IMR-90 (cell line): ENCODE data around the gene KCNQ1. TPM values are rescaled to one million over a fixed set of nuclear protein-coding genes. Genes with fewer than 3 reads are reported as not detected.

ENCODE experiments used
- ATAC-seq: fragments of 200-7000 bp; cut with Tn5 transposase; 2 replicates; pipeline ENCODE4 v1.9.1; 2020; ENCODE audit warnings: low read depth, mild to moderate bottlenecking, moderate library complexity
- BruUV-seq: library from RNA; stranded (reverse); fragments of 400-500 nt; replicated peaks from 2 replicates; lab custom pipeline; 2021; lab: Mats Ljungman, UMichigan
- CTCF ChIA-PET: fragments of 300-600 bp; formaldehyde crosslinking; extraction: SDS; loops from one replicate; lab custom pipeline; 2021; ENCODE audit warnings: antibody characterized with exemption; lab: Yijun Ruan, JAX
- POLR2A ChIA-PET: fragments of 300-600 bp; sonication (Branson Sonifier 250); formaldehyde crosslinking; loops from one replicate; lab custom pipeline; 2022; ENCODE audit warnings: antibody characterized with exemption; ENCODE audit not compliant: unreplicated experiment; lab: Charles Lee
- DNase-seq: peaks from one replicate; pipeline ENCODE4 v3.0.0; 2013
- H2AFZ ChIP-seq: replicated peaks from 2 replicates; pipeline ENCODE3; 2013; ENCODE audit warnings: low read length, mild to moderate bottlenecking; ENCODE audit not compliant: poor library complexity
- H2AK5ac ChIP-seq: 2 replicates; pipeline ENCODE4 v1.6.1; 2013; ENCODE audit warnings: low read depth, low read length, inconsistent platforms
- H2AK9ac ChIP-seq: replicated peaks from 2 replicates; pipeline ENCODE3; 2013; ENCODE audit warnings: mild to moderate bottlenecking, low read depth, low read length, moderate library complexity; ENCODE audit not compliant: poor library complexity
- H2BK120ac ChIP-seq: 2 replicates; pipeline ENCODE4 v1.6.1; 2013; ENCODE audit warnings: low read depth, low read length, inconsistent platforms
- H2BK15ac ChIP-seq: 3 replicates; pipeline ENCODE4 v1.6.1; 2013; ENCODE audit warnings: low read depth, low read length, inconsistent platforms
- H2BK20ac ChIP-seq: 2 replicates; pipeline ENCODE4 v1.6.1; 2013; ENCODE audit warnings: low read depth, mild to moderate bottlenecking, inconsistent platforms, low read length, moderate library complexity
- H2BK5ac ChIP-seq: 2 replicates; pipeline ENCODE4 v1.6.1; 2013; ENCODE audit warnings: mild to moderate bottlenecking, low read depth, low read length, inconsistent platforms; ENCODE audit not compliant: poor library complexity, severe bottlenecking
- H3K14ac ChIP-seq: replicated peaks from 2 replicates; pipeline ENCODE4 v1.6.1; 2013; ENCODE audit warnings: low read depth, low read length, inconsistent platforms
- H3K18ac ChIP-seq: 2 replicates; pipeline ENCODE4 v1.6.1; 2013; ENCODE audit warnings: low read depth, low read length, control low read depth
- H3K23ac ChIP-seq: 2 replicates; pipeline ENCODE4 v1.6.1; 2013; ENCODE audit warnings: low read depth, low read length, inconsistent platforms
- H3K27ac ChIP-seq: 2 replicates; pipeline ENCODE4 v1.5.1; 2013; ENCODE audit warnings: mild to moderate bottlenecking, control low read depth, low read length; ENCODE audit not compliant: insufficient read depth
- H3K27me3 ChIP-seq: 2 replicates; pipeline ENCODE4 v1.6.1; 2013; ENCODE audit warnings: low read length; ENCODE audit not compliant: control insufficient read depth, insufficient read depth
- H3K36me3 ChIP-seq: 2 replicates; pipeline ENCODE4 v1.6.1; 2013; ENCODE audit warnings: low read length, mixed read lengths; ENCODE audit not compliant: control insufficient read depth, insufficient read depth
- H3K4ac ChIP-seq: 2 replicates; pipeline ENCODE4 v1.6.1; 2013; ENCODE audit warnings: low read depth, low read length, inconsistent platforms
- H3K4me1 ChIP-seq: 2 replicates; pipeline ENCODE4 v1.6.1; 2013; ENCODE audit warnings: low read length, mixed read lengths; ENCODE audit not compliant: control insufficient read depth, insufficient read depth
- H3K4me2 ChIP-seq: 2 replicates; pipeline ENCODE4 v1.6.1; 2013; ENCODE audit warnings: low read depth, mild to moderate bottlenecking, control low read depth, low read length, moderate library complexity
- H3K4me3 ChIP-seq: 2 replicates; pipeline ENCODE4 v1.5.1; 2013; ENCODE audit warnings: low read depth, mild to moderate bottlenecking, control low read depth, low read length, moderate library complexity; ENCODE audit not compliant: insufficient read depth
- H3K56ac ChIP-seq: 2 replicates; pipeline ENCODE4 v1.6.1; 2013; ENCODE audit warnings: low read length, inconsistent platforms; ENCODE audit not compliant: insufficient read depth; ENCODE audit errors: extremely low read depth
- H3K79me1 ChIP-seq, 2 experiments: 2 replicates each; pipeline ENCODE4 v1.6.1; 2013; ENCODE audit warnings: low read length in 2 of 2, inconsistent platforms in 1 of 2, low read depth in 1 of 2
- H3K9ac ChIP-seq: 2 replicates; pipeline ENCODE4 v1.6.1; 2013; ENCODE audit warnings: low read depth, low read length, control low read depth
- H3K9me1 ChIP-seq: 2 replicates; pipeline ENCODE4 v1.6.1; 2013; ENCODE audit warnings: low read length, inconsistent platforms; ENCODE audit not compliant: insufficient read depth
- H3K9me3 ChIP-seq: 2 replicates; pipeline ENCODE4 v1.6.1; 2013; ENCODE audit warnings: low read length; ENCODE audit not compliant: control insufficient read depth, insufficient read depth
- H4K20me1 ChIP-seq: 2 replicates; pipeline ENCODE4 v1.6.1; 2013; ENCODE audit warnings: low read length, inconsistent platforms; ENCODE audit not compliant: insufficient read depth
- H4K5ac ChIP-seq: 2 replicates; pipeline ENCODE4 v1.6.1; 2013; ENCODE audit warnings: mild to moderate bottlenecking, low read depth, low read length, control low read depth
- H4K8ac ChIP-seq, 2 experiments: 2 replicates each; pipeline ENCODE4 v1.6.1; 2013; ENCODE audit warnings: low read depth in 2 of 2, low read length in 2 of 2, control low read depth in 1 of 2, inconsistent platforms in 1 of 2
- H4K91ac ChIP-seq: 2 replicates; pipeline ENCODE4 v1.6.1; 2013; ENCODE audit warnings: low read depth, low read length, inconsistent platforms; ENCODE audit not compliant: insufficient read depth
- BHLHE40 ChIP-seq: fragments of 150-350 bp; IDR thresholded peaks from 2 replicates; pipeline ENCODE4 v1.6.1; 2016; ENCODE audit warnings: mild to moderate bottlenecking, low read depth, low read length
- CEBPB ChIP-seq: IDR thresholded peaks from 2 replicates; pipeline ENCODE4 v1.6.1; 2012; ENCODE audit warnings: low read depth, low read length, improper control_type of control experiment
- CHD1 ChIP-seq: IDR thresholded peaks from 2 replicates; pipeline ENCODE4 v1.6.1; 2012; ENCODE audit warnings: low read depth, low read length, improper control_type of control experiment
- CTCF ChIP-seq: conservative IDR thresholded peaks from 2 replicates; pipeline ENCODE4 v1.5.1; 2012; ENCODE audit warnings: mild to moderate bottlenecking, low read depth, low read length, improper control_type of control experiment
- ELK1 ChIP-seq: fragments of 150-350 bp; IDR thresholded peaks from 2 replicates; pipeline ENCODE4 v1.6.1; 2016; ENCODE audit warnings: low read depth, mild to moderate bottlenecking, low read length, moderate library complexity, borderline replicate concordance
- MAFK ChIP-seq: IDR thresholded peaks from 2 replicates; pipeline ENCODE4 v1.6.1; 2012; ENCODE audit warnings: low read depth, low read length, improper control_type of control experiment
- MAZ ChIP-seq: IDR thresholded peaks from 2 replicates; pipeline ENCODE4 v1.6.1; 2012; ENCODE audit warnings: low read depth, mild to moderate bottlenecking, low read length, improper control_type of control experiment, moderate library complexity, borderline replicate concordance
- RAD21 ChIP-seq: IDR thresholded peaks from 2 replicates; pipeline ENCODE4 v1.6.1; 2012; ENCODE audit warnings: low read length, improper control_type of control experiment
- SMC3 ChIP-seq: fragments of 150-350 bp; IDR thresholded peaks from 2 replicates; pipeline ENCODE4 v1.6.1; 2016; ENCODE audit warnings: low read depth, mild to moderate bottlenecking, antibody characterized with exemption, low read length, moderate library complexity
- USF2 ChIP-seq: fragments of 150-350 bp; IDR thresholded peaks from 2 replicates; pipeline ENCODE4 v1.6.1; 2017; ENCODE audit warnings: mild to moderate bottlenecking, antibody characterized with exemption, low read length, low read depth
- WGBS, 2 experiments: methylation state at CpG; one replicate each; pipeline versions ENCODE4 v1.1.5 to v1.1.7; 2013; ENCODE audit warnings: missing lambda C conversion rate in 2 of 2; ENCODE audit not compliant: insufficient read length in 1 of 2; ENCODE audit errors: extremely low coverage in 2 of 2; 5-methylcytosine and 5-hydroxymethylcytosine counted together
- dilution Hi-C: fragments of 300-500 bp; cut with HindIII; formaldehyde crosslinking; loops from one replicate; pipeline ENCODE4 v1.14.3; 2018; ENCODE audit warnings: low sequenced_read_pairs; ENCODE audit not compliant: unreplicated experiment
- in situ Hi-C: fragments of 300-500 bp; cut with MboI; formaldehyde crosslinking; loops from 3 replicates; pipeline ENCODE4 v1.14.3; 2019; ENCODE audit warnings: low sequenced_read_pairs, inconsistent platforms, mixed read lengths
- intact Hi-C: fragments of 100-400 bp; cut with micrococcal nuclease; formaldehyde crosslinking; loops from 2 replicates; pipeline ENCODE4 v1.10.0; 2022
- polyA plus RNA-seq, 3 experiments: library from polyadenylated mRNA; depleted of rRNA; stranded (reverse); fragments of >200 nt; gene quantifications; 2 replicates each; pipeline ENCODE4 v1.2.3, GENCODE V29; 2012; ENCODE audit warnings: low replicate concordance in 1 of 3
- total RNA-seq: library from RNA; depleted of rRNA; stranded (reverse); fragments of >200 nt; gene quantifications from 2 replicates; pipeline ENCODE4 v1.2.3, GENCODE V29; 2012

KCNQ1 gene
- total and polyA plus RNA-seq, 2 of the 4 experiments (the other 2 are of a cell fraction): 0.07 TPM; not detected in 1

GRCh38 chr11:2889362-2890273, 444.8 kb downstream of the KCNQ1 start:
- Histone ChIP-seq H2AFZ (peak overlapping the region; percentile 13), H3K9me3 (no peaks in the 10 kb centered on the region), H3K27me3 (no peaks in the 10 kb centered on the region), H2BK20ac (no peak overlapping the region), H3K4ac (peak overlapping the region; percentile 51; the same call in 1 of the 2 replicates), H3K9ac (no peak overlapping the region), H4K20me1 (peaks cover 6% of the 10 kb centered on the region), H3K4me1 (peaks cover 31% of the 10 kb centered on the region), H4K5ac (no peak overlapping the region), H3K56ac (no peak overlapping the region), H2AK9ac (peak overlapping the region; percentile 93), H3K9me1 (0 out of 2 replicates have a peak, but pooled peaks cover 3% of the 10 kb centered on the region), H3K18ac (no peak overlapping the region), H3K36me3 (no peaks in the 10 kb centered on the region), H4K8ac (no peak overlapping the region; a peak in 1 of 4 replicates), H3K4me3 (no peak overlapping the region), H4K91ac (peak overlapping the region; percentile 37), H2AK5ac (peak overlapping the region; percentile 47; the same call in 1 of the 2 replicates), H2BK5ac (no peak overlapping the region), H3K14ac (0 out of 2 replicates have a peak overlapping the region, but pooled peaks have one; percentile 40), H3K79me1 (no peaks in the 10 kb centered on the region; a peak in 1 of 4 replicates), H2BK15ac (peak overlapping the region; percentile 6; the same call in 1 of the 3 replicates), H3K27ac (no peak overlapping the region), H3K4me2 (no peak overlapping the region), H2BK120ac (peak overlapping the region; percentile 52), H3K23ac (no peak overlapping the region)
- BruUV-seq: no TSS peak
- dilution Hi-C loops: no loop called here
- 90% methylated on average over 8 of the region's 16 CpGs; no CpG with 5 or more reads in 1 of the 2 experiments for WGBS, 2 experiments
- in situ Hi-C loops: loop anchor here (5.0 to 25.0 kb wide), 3 partner anchors 357 to 702 kb away; no protein-coding TSS in a partner anchor
- intact Hi-C loops: loop anchor here (5.0 to 10.0 kb wide), 3 partner anchors 103 to 695 kb away; partner anchors contain the start of gene NAP1L4
- no peak for DNase-seq
- no peak for ATAC-seq
- TF ChIP-seq MAFK (no peak), CHD1 (no peak), RAD21 (no peak), MAZ (no peak), USF2 (no peak), ELK1 (no peak), SMC3 (no peak), CTCF (no peak), BHLHE40 (no peak), CEBPB (no peak)
- ChIA-PET POLR2A (interaction anchor here (0.5 kb wide), 1 partner anchor 334 kb away, joined by 5 read pairs; no protein-coding TSS in a partner anchor), CTCF (interaction anchor here (0.6 to 11.0 kb wide), 2 partner anchors 78 to 357 kb away, joined by 3 to 116 read pairs; no protein-coding TSS in a partner anchor)
